Measurements from ENCODE around the gene GLG1. TPM values are rescaled to one million over a fixed set of nuclear protein-coding genes. Genes with fewer than 3 reads are reported as not detected.

Gene GLG1
- total and polyA plus RNA-seq, 2 donors (not counting 3 experiments of a cell fraction or from before 2014, with no cell fraction given) = 86.3 to 165 TPM

DNA sequence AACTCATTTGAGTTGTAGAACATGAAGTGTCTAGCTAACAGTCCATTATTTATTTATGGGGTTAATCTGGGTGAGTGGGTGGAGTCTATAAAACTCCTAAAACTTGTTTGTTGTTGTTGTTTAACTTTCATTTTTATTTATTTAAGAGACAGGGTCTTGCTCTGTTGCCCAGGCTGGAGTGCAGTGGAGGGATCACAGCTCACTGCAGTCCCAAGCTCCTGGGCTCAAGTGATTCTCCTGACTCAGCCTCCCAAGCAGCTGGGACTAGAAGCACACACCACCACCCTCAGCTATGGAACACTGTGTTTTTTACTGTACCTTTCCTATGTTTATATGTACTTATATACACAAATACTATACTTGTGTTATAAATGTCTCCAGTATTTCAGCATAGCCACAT lies 107.8 kb downstream of the GLG1 start:
- Histone ChIP-seq H3K79me2 (ENCODE audit: control insufficient read depth, insufficient read depth, low read length) (no peaks in the 10 kb centered on the region), H3K36me3 (ENCODE audit: control insufficient read depth in 2 of 2, extremely low read depth in 1 of 2, insufficient read depth in 2 of 2, low read length in 2 of 2) (peaks cover 0 to 7% of the 10 kb centered on the region in 2 experiments), H4K20me1 (replicated peaks; ENCODE audit: control insufficient read depth, extremely low read depth, insufficient read depth, low read length) (no peaks in the 10 kb centered on the region), H3K27me3 (ENCODE audit: control insufficient read depth in 2 of 2, insufficient read depth in 2 of 2, low read length in 2 of 2) (no peaks in the 10 kb centered on the region), H3K4me2 (ENCODE audit: insufficient read depth, low read length) (no peak overlapping the region), H3K27ac (ENCODE audit: insufficient read depth, low read depth, low read length) (no peak overlapping the region), H2AFZ (ENCODE audit: low read depth, low read length) (no peak overlapping the region), H3K9ac (replicated peaks; ENCODE audit: extremely low read depth, insufficient read depth, low read length) (no peak overlapping the region), H3K9me1 (replicated peaks; ENCODE audit: control insufficient read depth, extremely low read depth, insufficient read depth, low read length) (no peaks in the 10 kb centered on the region), H3K4me3 (replicated peaks in 1 of 3; ENCODE audit: insufficient read depth in 1 of 3, low read depth in 1 of 3, low read length in 3 of 3) (no peak overlapping the region), H3K4me1 (ENCODE audit: control insufficient read depth, extremely low read depth, insufficient read depth, low read length) (no peaks in the 10 kb centered on the region), H3K9me3 (replicated peaks; ENCODE audit: control insufficient read depth, insufficient read depth, low read length) (no peaks in the 10 kb centered on the region)
- TF ChIP-seq POLR2A (IDR thresholded peaks at IDR 0.05; ENCODE audit: low read depth, low read length) (no peak), GATA2 (IDR thresholded peaks at IDR 0.05; ENCODE audit: insufficient read depth, insufficient read length, low read depth, low read length) (no peak)
- intact Hi-C loops (cut with micrococcal nuclease) = no loop called here
- dilution Hi-C loops (cut with MboI; ENCODE audit: extremely low pct_ligation_motif_present, low sequenced_read_pairs) = no loop called here
- ChIA-PET CTCF (interaction anchor here (0.7 kb wide), 1 partner anchor 170 kb away, joined by 3 read pairs; no protein-coding TSS in a partner anchor), POLR2A (no interaction called here)
- DNase-seq (ENCODE audit: low read depth, low spot score) (no peak), FAIRE-seq (no peak)
- BruUV-seq (replicated peaks) = no TSS peak

DNA sequence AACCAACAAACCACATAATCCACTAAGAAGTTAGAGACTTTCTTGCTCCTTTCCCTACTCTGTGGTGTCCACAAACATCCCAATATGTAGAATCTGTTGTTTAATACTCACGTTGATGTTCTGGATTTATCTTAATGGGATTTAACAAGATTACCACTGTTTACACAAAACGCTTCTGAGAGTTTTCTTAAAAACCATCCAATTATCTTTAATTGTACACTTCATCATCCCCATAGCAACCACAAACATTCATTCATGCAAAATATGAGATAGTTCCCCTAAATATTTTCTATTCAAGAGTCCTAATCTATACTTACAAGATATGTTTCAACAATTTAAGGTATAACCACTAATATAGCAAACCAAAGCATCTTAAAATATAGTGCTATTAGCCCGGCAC lies 109.2 kb downstream of the GLG1 start:
- no peak for FAIRE-seq
- no peak overlapping the region for H3K9ac ChIP-seq (replicated peaks; ENCODE audit: extremely low read depth, insufficient read depth, low read length)
- H3K4me2 ChIP-seq (ENCODE audit: insufficient read depth, low read length) = no peak overlapping the region
- dilution Hi-C loops (cut with MboI; ENCODE audit: extremely low pct_ligation_motif_present, low sequenced_read_pairs) = no loop called here
- H3K9me3 ChIP-seq (replicated peaks; ENCODE audit: control insufficient read depth, insufficient read depth, low read length) = no peaks in the 10 kb centered on the region
- H3K27ac ChIP-seq (ENCODE audit: insufficient read depth, low read depth, low read length) = no peak overlapping the region
- no peak overlapping the region for H3K4me3 ChIP-seq (replicated peaks in 1 of 3; ENCODE audit: insufficient read depth in 1 of 3, low read depth in 1 of 3, low read length in 3 of 3)
- DNase-seq (ENCODE audit: low read depth, low spot score) = no peak
- no peak overlapping the region for H2AFZ ChIP-seq (ENCODE audit: low read depth, low read length)
- ChIA-PET CTCF (no interaction called here), POLR2A (no interaction called here)
- no peaks in the 10 kb centered on the region for H3K79me2 ChIP-seq (ENCODE audit: control insufficient read depth, insufficient read depth, low read length)
- no peaks in the 10 kb centered on the region for H3K9me1 ChIP-seq (replicated peaks; ENCODE audit: control insufficient read depth, extremely low read depth, insufficient read depth, low read length)
- intact Hi-C loops (cut with micrococcal nuclease) = no loop called here
- no peaks in the 10 kb centered on the region for H4K20me1 ChIP-seq (replicated peaks; ENCODE audit: control insufficient read depth, extremely low read depth, insufficient read depth, low read length)
- BruUV-seq (replicated peaks) = no TSS peak
- H3K27me3 ChIP-seq (ENCODE audit: control insufficient read depth in 2 of 2, insufficient read depth in 2 of 2, low read length in 2 of 2) = no peaks in the 10 kb centered on the region
- peaks cover 0 to 5% of the 10 kb centered on the region in 2 experiments for H3K36me3 ChIP-seq (ENCODE audit: control insufficient read depth in 2 of 2, extremely low read depth in 1 of 2, insufficient read depth in 2 of 2, low read length in 2 of 2)
- no peak for TF ChIP-seq EZH2 (IDR thresholded peaks at IDR 0.05; ENCODE audit: borderline replicate concordance, low read depth, low read length, severe bottlenecking)
- TF ChIP-seq MAX (IDR thresholded peaks at IDR 0.05; ENCODE audit: insufficient read depth, insufficient read length) = no peak
- no peak for TF ChIP-seq JUN (IDR thresholded peaks at IDR 0.05; ENCODE audit: borderline replicate concordance, insufficient read depth, insufficient read length, low read depth)
- TF ChIP-seq MYC (IDR thresholded peaks at IDR 0.05; ENCODE audit: low read depth, low read length) = no peak
- no peak for TF ChIP-seq POLR2AphosphoS5 (IDR thresholded peaks at IDR 0.05; ENCODE audit: insufficient read depth, low read depth, low read length)
- no peak for TF ChIP-seq GATA2 (IDR thresholded peaks at IDR 0.05; ENCODE audit: insufficient read depth, insufficient read length, low read depth, low read length)
- no peak for TF ChIP-seq FOS (IDR thresholded peaks at IDR 0.05; ENCODE audit: borderline replicate concordance, insufficient read depth, low read length)
- no peak for TF ChIP-seq CTCF (IDR thresholded peaks at IDR 0.05; ENCODE audit: extremely low read depth in 1 of 2, insufficient read depth in 1 of 2, low read depth in 1 of 2, low read length in 2 of 2)
- no peaks in the 10 kb centered on the region for H3K4me1 ChIP-seq (ENCODE audit: control insufficient read depth, extremely low read depth, insufficient read depth, low read length)

Data from endothelial cell of umbilical vein (primary cell).